Panc1 (cell line): ENCODE results near the gene CTBP1. TPM values are rescaled to one million over a fixed set of nuclear protein-coding genes. Genes with fewer than 3 reads are reported as not detected.

Source experiments
- ATAC-seq: fragments of 200-7000 bp; cut with Tn5 transposase; 2 replicates; pipeline ENCODE4 v1.9.1; 2020; ENCODE audit warnings: mild to moderate bottlenecking, moderate library complexity
- BruUV-seq: library from RNA; stranded (reverse); fragments of 400-500 nt; replicated peaks from 2 replicates; lab custom pipeline; 2021; lab: Mats Ljungman, UMichigan
- CTCF ChIA-PET: fragments of 300-600 bp; sonication (Branson Sonifier 250); formaldehyde crosslinking; loops from one replicate; lab custom pipeline; 2022; ENCODE audit warnings: antibody characterized with exemption; lab: Charles Lee
- POLR2A ChIA-PET: fragments of 300-600 bp; sonication (Branson Sonifier 250); formaldehyde crosslinking; loops from one replicate; lab custom pipeline; 2022; ENCODE audit warnings: antibody characterized with exemption; lab: Charles Lee
- DNase-seq: peaks from one replicate; pipeline ENCODE4 v3.0.0-alpha.2; 2010; ENCODE audit warnings: low read depth, low spot score
- H3K27ac ChIP-seq: 2 replicates; pipeline ENCODE4 v1.5.1; 2011; ENCODE audit warnings: mild to moderate bottlenecking, low read length, inconsistent platforms
- H3K27me3 ChIP-seq: fragments of 200-500 bp; sonication (Bioruptor generic); 2 replicates; pipeline ENCODE4 v1.6.0; 2014; ENCODE audit warnings: low read length, inconsistent platforms; ENCODE audit not compliant: control insufficient read depth, insufficient read depth
- H3K36me3 ChIP-seq: fragments of 200-500 bp; sonication (Bioruptor generic); 2 replicates; pipeline ENCODE4 v1.5.1; 2014; ENCODE audit warnings: inconsistent platforms, mild to moderate bottlenecking, low read length, moderate library complexity; ENCODE audit not compliant: control insufficient read depth, insufficient read depth
- H3K4me1 ChIP-seq: 2 replicates; pipeline ENCODE4 v1.5.1; 2011; ENCODE audit warnings: inconsistent platforms, mild to moderate bottlenecking, low read length, moderate library complexity; ENCODE audit not compliant: control insufficient read depth, insufficient read depth
- H3K4me3 ChIP-seq, 2 experiments: 2 replicates each; pipeline ENCODE4 v1.5.1; 2011 to 2012; ENCODE audit warnings: low read depth in 2 of 2, low read length in 2 of 2, mild to moderate bottlenecking in 2 of 2, inconsistent platforms in 1 of 2, moderate library complexity in 1 of 2
- H3K9me3 ChIP-seq: fragments of 200-500 bp; sonication (Bioruptor generic); 2 replicates; pipeline ENCODE4 v1.5.1; 2014; ENCODE audit warnings: low read depth, mild to moderate bottlenecking, inconsistent platforms, low read length, moderate library complexity; ENCODE audit not compliant: control insufficient read depth, insufficient read depth
- POLR2AphosphoS5 ChIP-seq: IDR thresholded peaks from 2 replicates; pipeline ENCODE4 v1.6.1; 2012; ENCODE audit warnings: mild to moderate bottlenecking, low read depth, low read length, moderate library complexity
- SIN3A ChIP-seq: IDR thresholded peaks from 2 replicates; pipeline ENCODE4 v1.6.1; 2012; ENCODE audit warnings: low read depth, mild to moderate bottlenecking, low read length, moderate library complexity, borderline replicate concordance; ENCODE audit not compliant: insufficient read depth
- TCF7L2 ChIP-seq: IDR thresholded peaks from 2 replicates; pipeline ENCODE4 v1.6.1; 2011; ENCODE audit warnings: mild to moderate bottlenecking, low read depth, low read length, inconsistent platforms
- in situ Hi-C: cut with HindIII; loops from 2 replicates; pipeline ENCODE4 v1.10.0; 2016; ENCODE audit warnings: low sequenced_read_pairs, low pct_unique_long_range_greater_than_20kb
- intact Hi-C: fragments of 100-400 bp; cut with micrococcal nuclease; formaldehyde crosslinking; loops from one replicate; pipeline ENCODE4 v1.10.0; 2022; ENCODE audit not compliant: unreplicated experiment
- total RNA-seq: library from RNA; stranded (reverse); gene quantifications from one replicate; pipeline ENCODE4 v1.2.1, GENCODE V29; 2021; ENCODE audit not compliant: unreplicated experiment
- TF ChIP-seq, protein P1 (sequence below): fragments of 450-650 bp; IDR thresholded peaks from 2 replicates; pipeline ENCODE4 v1.5.1; 2017; ENCODE audit warnings: mild to moderate bottlenecking
- TF ChIP-seq, protein P2 (sequence below), 2 experiments: IDR thresholded peaks; 2 replicates each; pipeline ENCODE4 v1.6.1; 2011 to 2012; ENCODE audit warnings: low read depth in 2 of 2, control low read depth in 1 of 2, low read length in 1 of 2, mild to moderate bottlenecking in 1 of 2, moderate library complexity in 1 of 2; ENCODE audit not compliant: insufficient read depth in 1 of 2

CTBP1 gene
- total RNA-seq, 1 experiment from 2014 or later: 157 TPM

DNA sequence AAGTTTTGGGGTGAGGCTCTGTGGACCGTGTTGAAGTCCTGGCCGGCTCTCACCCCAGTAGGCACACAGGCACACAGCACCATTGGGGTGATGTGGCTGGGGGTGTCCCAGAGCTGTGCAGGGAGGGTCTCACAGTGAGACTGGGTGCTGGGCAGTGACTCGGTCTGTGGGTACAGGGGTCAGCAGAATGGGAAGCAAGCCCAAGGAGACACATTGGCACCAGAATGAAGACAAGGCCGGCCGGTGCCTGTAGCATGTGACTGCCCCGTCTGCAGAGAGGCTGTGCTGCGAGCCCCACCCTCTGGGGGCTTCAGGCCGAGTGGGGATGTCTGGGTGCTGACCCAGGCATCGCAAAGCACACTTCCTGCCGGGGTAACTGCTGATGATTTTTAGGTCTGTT is 46.0 kb upstream of the CTBP1 start:
- Histone ChIP-seq H3K36me3 (no peaks in the 10 kb centered on the region), H3K4me3 (no peak overlapping the region), H3K9me3 (no peaks in the 10 kb centered on the region), H3K27me3 (no peaks in the 10 kb centered on the region), H3K27ac (0 out of 2 replicates have a peak overlapping the region, but pooled peaks have one; percentile 17), H3K4me1 (peaks cover 31% of the 10 kb centered on the region)
- no peak for DNase-seq
- POLR2A ChIA-PET: interaction anchor here (0.7 kb wide), 1 partner anchor 38 kb away, joined by 6 read pairs; no protein-coding TSS in a partner anchor
- intact Hi-C loops: no loop called here
- in situ Hi-C loops: no loop called here
- 0 out of 2 replicates have a peak, but pooled peaks have one; percentile 41 for ATAC-seq
- TF ChIP-seq POLR2AphosphoS5: no peak
- TF ChIP-seq, protein P1, sequence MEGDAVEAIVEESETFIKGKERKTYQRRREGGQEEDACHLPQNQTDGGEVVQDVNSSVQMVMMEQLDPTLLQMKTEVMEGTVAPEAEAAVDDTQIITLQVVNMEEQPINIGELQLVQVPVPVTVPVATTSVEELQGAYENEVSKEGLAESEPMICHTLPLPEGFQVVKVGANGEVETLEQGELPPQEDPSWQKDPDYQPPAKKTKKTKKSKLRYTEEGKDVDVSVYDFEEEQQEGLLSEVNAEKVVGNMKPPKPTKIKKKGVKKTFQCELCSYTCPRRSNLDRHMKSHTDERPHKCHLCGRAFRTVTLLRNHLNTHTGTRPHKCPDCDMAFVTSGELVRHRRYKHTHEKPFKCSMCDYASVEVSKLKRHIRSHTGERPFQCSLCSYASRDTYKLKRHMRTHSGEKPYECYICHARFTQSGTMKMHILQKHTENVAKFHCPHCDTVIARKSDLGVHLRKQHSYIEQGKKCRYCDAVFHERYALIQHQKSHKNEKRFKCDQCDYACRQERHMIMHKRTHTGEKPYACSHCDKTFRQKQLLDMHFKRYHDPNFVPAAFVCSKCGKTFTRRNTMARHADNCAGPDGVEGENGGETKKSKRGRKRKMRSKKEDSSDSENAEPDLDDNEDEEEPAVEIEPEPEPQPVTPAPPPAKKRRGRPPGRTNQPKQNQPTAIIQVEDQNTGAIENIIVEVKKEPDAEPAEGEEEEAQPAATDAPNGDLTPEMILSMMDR: no peak
- TF ChIP-seq SIN3A: no peak
- TF ChIP-seq, protein P2, sequence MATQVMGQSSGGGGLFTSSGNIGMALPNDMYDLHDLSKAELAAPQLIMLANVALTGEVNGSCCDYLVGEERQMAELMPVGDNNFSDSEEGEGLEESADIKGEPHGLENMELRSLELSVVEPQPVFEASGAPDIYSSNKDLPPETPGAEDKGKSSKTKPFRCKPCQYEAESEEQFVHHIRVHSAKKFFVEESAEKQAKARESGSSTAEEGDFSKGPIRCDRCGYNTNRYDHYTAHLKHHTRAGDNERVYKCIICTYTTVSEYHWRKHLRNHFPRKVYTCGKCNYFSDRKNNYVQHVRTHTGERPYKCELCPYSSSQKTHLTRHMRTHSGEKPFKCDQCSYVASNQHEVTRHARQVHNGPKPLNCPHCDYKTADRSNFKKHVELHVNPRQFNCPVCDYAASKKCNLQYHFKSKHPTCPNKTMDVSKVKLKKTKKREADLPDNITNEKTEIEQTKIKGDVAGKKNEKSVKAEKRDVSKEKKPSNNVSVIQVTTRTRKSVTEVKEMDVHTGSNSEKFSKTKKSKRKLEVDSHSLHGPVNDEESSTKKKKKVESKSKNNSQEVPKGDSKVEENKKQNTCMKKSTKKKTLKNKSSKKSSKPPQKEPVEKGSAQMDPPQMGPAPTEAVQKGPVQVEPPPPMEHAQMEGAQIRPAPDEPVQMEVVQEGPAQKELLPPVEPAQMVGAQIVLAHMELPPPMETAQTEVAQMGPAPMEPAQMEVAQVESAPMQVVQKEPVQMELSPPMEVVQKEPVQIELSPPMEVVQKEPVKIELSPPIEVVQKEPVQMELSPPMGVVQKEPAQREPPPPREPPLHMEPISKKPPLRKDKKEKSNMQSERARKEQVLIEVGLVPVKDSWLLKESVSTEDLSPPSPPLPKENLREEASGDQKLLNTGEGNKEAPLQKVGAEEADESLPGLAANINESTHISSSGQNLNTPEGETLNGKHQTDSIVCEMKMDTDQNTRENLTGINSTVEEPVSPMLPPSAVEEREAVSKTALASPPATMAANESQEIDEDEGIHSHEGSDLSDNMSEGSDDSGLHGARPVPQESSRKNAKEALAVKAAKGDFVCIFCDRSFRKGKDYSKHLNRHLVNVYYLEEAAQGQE (IDR thresholded peaks at IDR 0.05; ENCODE audit: insufficient read depth in 1 of 2, low read depth in 2 of 2, low read length in 1 of 2): no peak
- TF ChIP-seq TCF7L2: no peak
- BruUV-seq: no TSS peak
- CTCF ChIA-PET: no interaction called here

DNA sequence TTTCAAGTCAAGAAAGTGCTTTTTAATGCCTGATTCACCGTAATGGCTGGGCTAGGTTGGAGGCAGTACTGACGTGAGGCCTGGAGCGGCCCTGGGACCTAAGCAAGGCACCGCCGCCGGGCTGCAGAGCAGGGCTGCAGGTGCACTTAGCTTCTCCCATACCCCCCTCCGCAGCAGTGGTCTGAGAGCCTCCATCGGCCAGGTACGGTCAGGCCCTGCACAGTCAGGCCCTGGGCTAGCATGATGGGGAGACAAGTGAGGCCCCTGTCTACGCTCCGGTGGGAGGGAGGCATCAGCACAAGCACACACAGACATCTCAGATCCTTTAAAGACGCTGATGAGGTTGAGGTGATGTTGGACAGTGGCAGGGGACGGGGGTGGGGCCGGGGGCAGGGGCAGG is 45.5 kb upstream of the CTBP1 start:
- no peaks in the 10 kb centered on the region for H3K36me3 ChIP-seq
- in situ Hi-C loops (no loop called here), intact Hi-C loops (no loop called here)
- CTCF ChIA-PET: no interaction called here
- H3K4me3 ChIP-seq: no peak overlapping the region
- POLR2A ChIA-PET: interaction anchor here (0.7 kb wide), 1 partner anchor 38 kb away, joined by 6 read pairs; no protein-coding TSS in a partner anchor
- TF ChIP-seq TCF7L2 (no peak), POLR2AphosphoS5 (no peak), SIN3A (no peak)
- TF ChIP-seq, protein P1: no peak
- TF ChIP-seq, protein P2 (IDR thresholded peaks at IDR 0.05; ENCODE audit: insufficient read depth in 1 of 2, low read depth in 2 of 2, low read length in 1 of 2): no peak
- BruUV-seq: no TSS peak
- H3K4me1 ChIP-seq: peaks cover 31% of the 10 kb centered on the region
- H3K27ac ChIP-seq: no peak overlapping the region; the same call in 1 of the 2 replicates
- no peak for ATAC-seq
- no peaks in the 10 kb centered on the region for H3K27me3 ChIP-seq
- H3K9me3 ChIP-seq: no peaks in the 10 kb centered on the region
- no peak for DNase-seq
